Erythroblast (primary cell): ENCODE results near the gene FSIP1.

Source experiments
- DNase-seq, 2 experiments: peaks; one replicate each; lab custom pipeline; 2025; lab: John Stamatoyannopoulos, UW
- GATA1 ChIP-seq: IDR thresholded peaks from 2 replicates; pipeline ENCODE4 v1.6.1; 2011; ENCODE audit warnings: low read depth, mild to moderate bottlenecking, control low read depth, low read length, moderate library complexity
- POLR2A ChIP-seq: IDR thresholded peaks from 2 replicates; pipeline ENCODE4 v1.6.1; 2011; ENCODE audit warnings: mild to moderate bottlenecking, low read length

FSIP1 gene

GRCh38 chr15:39598958-39599845 is 183.4 kb downstream of the FSIP1 start:
- no peak for TF ChIP-seq POLR2A
- no peak for TF ChIP-seq GATA1
- DNase-seq: no peak

GRCh38 chr15:39598186-39598850 is 184.3 kb downstream of the FSIP1 start:
- no peak for DNase-seq
- TF ChIP-seq GATA1: no peak
- TF ChIP-seq POLR2A: peak; percentile 36

GRCh38 chr15:39597751-39598185 is 184.9 kb downstream of the FSIP1 start:
- no peak for DNase-seq
- TF ChIP-seq GATA1 (no peak), POLR2A (no peak)

GRCh38 chr15:39597336-39597735 is 185.3 kb downstream of the FSIP1 start:
- TF ChIP-seq GATA1 (no peak), POLR2A (no peak)
- DNase-seq: no peak

- TF ChIP-seq GATA1: no peak
- no peak for TF ChIP-seq POLR2A
- DNase-seq: no peak
Measured at GRCh38 chr15:39596358-39597051, 186.1 kb downstream of the FSIP1 start.

GRCh38 chr15:39595338-39596221 is 187.1 kb downstream of the FSIP1 start:
- DNase-seq: no peak
- TF ChIP-seq GATA1 (no peak), POLR2A (no peak)

GRCh38 chr15:39594446-39595337 is 187.9 kb downstream of the FSIP1 start:
- TF ChIP-seq POLR2A (no peak), GATA1 (no peak)
- no peak for DNase-seq

- no peak for TF ChIP-seq POLR2A
- TF ChIP-seq GATA1: no peak
- no peak for DNase-seq
Measured at GRCh38 chr15:39593656-39594445, 188.8 kb downstream of the FSIP1 start.

- DNase-seq: no peak
- TF ChIP-seq POLR2A: no peak
- TF ChIP-seq GATA1: no peak
Measured at GRCh38 chr15:39593071-39593655, 189.5 kb downstream of the FSIP1 start.

- DNase-seq: no peak
- TF ChIP-seq GATA1 (no peak), POLR2A (no peak)
Measured at GRCh38 chr15:39592500-39592899, 190.1 kb downstream of the FSIP1 start.

- DNase-seq: no peak
- TF ChIP-seq POLR2A: no peak
- TF ChIP-seq GATA1: no peak
Measured at GRCh38 chr15:39591896-39592315, 190.7 kb downstream of the FSIP1 start.

- TF ChIP-seq GATA1 (no peak), POLR2A (no peak)
- no peak for DNase-seq
Measured at GRCh38 chr15:39591141-39591895, 191.3 kb downstream of the FSIP1 start.
